ENCODE results near the gene ZPR1.

GRCh38 chr11:116832350-116833290 is 44.8 kb upstream of the ZPR1 start:
- TF ChIP-seq CTCF (IDR thresholded peaks at IDR 0.05) (peak in 1 of 6 experiments; percentile 13), POLR2A (IDR thresholded peaks at IDR 0.05) (no peak)

Data from upper lobe of left lung (tissue), 4 donors.